HG03045 (cell line): ENCODE measurements around the gene CTBP1.

ENCODE experiments used
- ATAC-seq: cut with Tn5 transposase; IDR thresholded peaks from one replicate; pipeline ENCODE4 v1.9.1; 2021; ENCODE audit warnings: mild to moderate bottlenecking, moderate library complexity; ENCODE audit not compliant: unreplicated experiment

Gene CTBP1

GRCh38 chr4:1250921-1251772 lies 2.2 kb upstream of the CTBP1 start:
- no peak for ATAC-seq

GRCh38 chr4:1250527-1250812 lies 1.5 kb upstream of the CTBP1 start:
- no peak for ATAC-seq

- ATAC-seq: peak; percentile 4
These were observed 999 bp upstream of the CTBP1 start for GRCh38 chr4:1249731-1250526.

GRCh38 chr4:1249148-1249730 lies 309 bp upstream of the CTBP1 start:
- ATAC-seq: peak; percentile 57

GRCh38 chr4:1247864-1248244 lies 1.1 kb downstream of the CTBP1 start:
- no peak for ATAC-seq

GRCh38 chr4:1246901-1247863 lies 1.7 kb downstream of the CTBP1 start:
- no peak for ATAC-seq

GRCh38 chr4:1246111-1246881 lies 2.6 kb downstream of the CTBP1 start:
- ATAC-seq: no peak

- ATAC-seq: no peak
These were observed 3.4 kb downstream of the CTBP1 start for GRCh38 chr4:1245481-1246051.

GRCh38 chr4:1244978-1245471 lies 3.9 kb downstream of the CTBP1 start:
- ATAC-seq: no peak

- no peak for ATAC-seq
These were observed 4.6 kb downstream of the CTBP1 start for GRCh38 chr4:1244081-1244977.

- ATAC-seq: no peak
These were observed 5.4 kb downstream of the CTBP1 start for GRCh38 chr4:1243451-1244080.

- ATAC-seq: no peak
These were observed 6.2 kb downstream of the CTBP1 start for GRCh38 chr4:1242506-1243450.

- no peak for ATAC-seq
These were observed 6.9 kb downstream of the CTBP1 start for GRCh38 chr4:1241936-1242505.

- ATAC-seq: no peak
These were observed 7.4 kb downstream of the CTBP1 start for GRCh38 chr4:1241466-1241935.

GRCh38 chr4:1240721-1241465 lies 8.0 kb downstream of the CTBP1 start:
- ATAC-seq: no peak

GRCh38 chr4:1239950-1240307 lies 9.0 kb downstream of the CTBP1 start:
- no peak for ATAC-seq
